ENCODE measurements around the gene PSMA6.

- TF ChIP-seq CTCF (IDR thresholded peaks at IDR 0.05) (no peak), POLR2A (IDR thresholded peaks at IDR 0.05) (no peak)
These were observed 34.2 kb downstream of the PSMA6 start for GRCh38 chr14:35326375-35326774.
